Skeletal muscle tissue (tissue), 4 donors: ENCODE results near the gene CAMK2A. TPM values are rescaled to one million over a fixed set of nuclear protein-coding genes. Genes with fewer than 3 reads are reported as not detected.

Source experiments
- H3K27ac ChIP-seq: one replicate; pipeline ENCODE4 v1.7.0; 2013; ENCODE audit warnings: mild to moderate bottlenecking, low read depth, low read length, inconsistent platforms
- H3K27me3 ChIP-seq, 3 donors: one replicate each; pipeline ENCODE4 v1.7.0; 2013; ENCODE audit warnings: low read length in 3 of 3; ENCODE audit not compliant: control insufficient read depth in 3 of 3, insufficient read depth in 3 of 3
- H3K36me3 ChIP-seq, 3 donors: one replicate each; pipeline ENCODE4 v1.7.0; 2013; ENCODE audit warnings: low read length in 3 of 3; ENCODE audit not compliant: control insufficient read depth in 3 of 3, insufficient read depth in 3 of 3
- H3K4me1 ChIP-seq, 3 donors: one replicate each; pipeline ENCODE4 v1.7.0; 2013; ENCODE audit warnings: low read length in 3 of 3, mild to moderate bottlenecking in 3 of 3; ENCODE audit not compliant: control insufficient read depth in 3 of 3, insufficient read depth in 3 of 3
- H3K4me3 ChIP-seq, 3 donors: one replicate each; pipeline ENCODE4 v1.7.0; 2013; ENCODE audit warnings: low read length in 3 of 3
- H3K9ac ChIP-seq, 3 donors: one replicate each; pipeline ENCODE4 v1.7.0; 2013; ENCODE audit warnings: low read length in 3 of 3, mild to moderate bottlenecking in 3 of 3, moderate library complexity in 2 of 3, low read depth in 1 of 3
- H3K9me3 ChIP-seq, 3 donors: one replicate each; pipeline ENCODE4 v1.7.0; 2013; ENCODE audit warnings: low read length in 3 of 3; ENCODE audit not compliant: control insufficient read depth in 3 of 3
- total RNA-seq: library from RNA; depleted of rRNA; stranded (reverse); fragments of >200 nt; gene quantifications from one replicate; pipeline ENCODE4 v1.2.3, GENCODE V29; 2014
- donor health status: Osteomylitis.

The CAMK2A gene
- total RNA-seq, 1 donor from 2014 or later = 45.9 TPM

DNA sequence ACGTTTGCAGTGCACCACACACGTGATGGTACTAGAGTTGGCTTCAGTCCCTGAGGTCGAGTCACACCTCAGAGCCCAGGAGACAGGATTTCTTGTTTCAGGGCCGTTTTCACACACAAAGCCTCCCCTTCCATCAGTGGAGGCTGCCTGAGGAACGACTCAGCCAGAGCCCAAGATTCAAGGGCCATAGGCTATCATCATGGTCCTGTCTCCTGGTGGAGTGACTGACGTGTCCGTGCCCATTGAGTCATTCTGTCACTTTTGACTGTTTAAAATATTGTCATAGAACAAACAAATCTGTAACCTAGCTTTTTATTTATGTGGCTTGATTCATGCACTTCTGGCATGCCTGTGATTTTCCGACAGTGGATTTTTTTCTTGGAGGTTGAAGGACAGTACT, 28.3 kb downstream of the CAMK2A start:
- Histone ChIP-seq H3K9ac (no peak overlapping the region), H3K27me3 (no peaks in the 10 kb centered on the region)

GRCh38 chr5:150258130-150258529, 31.4 kb downstream of the CAMK2A start:
- no peak overlapping the region for H3K9ac ChIP-seq
- peaks cover 4 to 21% (median 19%) of the 10 kb centered on the region in 3 donors for H3K4me1 ChIP-seq
- no peak overlapping the region for H3K4me3 ChIP-seq
- no peak overlapping the region for H3K27ac ChIP-seq
- no peaks in the 10 kb centered on the region for H3K27me3 ChIP-seq
- H3K9me3 ChIP-seq = no peaks in the 10 kb centered on the region
- no peaks in the 10 kb centered on the region for H3K36me3 ChIP-seq

More for the DNA sequence above, 28.3 kb downstream of the CAMK2A start:
- H3K9me3 ChIP-seq = no peaks in the 10 kb centered on the region
- H3K4me1 ChIP-seq = peaks cover 14 to 23% (median 16%) of the 10 kb centered on the region in 3 donors
- H3K36me3 ChIP-seq = no peaks in the 10 kb centered on the region
- H3K27ac ChIP-seq = no peak overlapping the region
- H3K4me3 ChIP-seq = no peak overlapping the region

GRCh38 chr5:150257424-150257823, 32.1 kb downstream of the CAMK2A start:
- Histone ChIP-seq H3K36me3 (no peaks in the 10 kb centered on the region), H3K27ac (no peak overlapping the region), H3K4me1 (peaks cover 3 to 19% (median 19%) of the 10 kb centered on the region in 3 donors), H3K9me3 (no peaks in the 10 kb centered on the region), H3K27me3 (no peaks in the 10 kb centered on the region), H3K4me3 (no peak overlapping the region), H3K9ac (no peak overlapping the region)

- no peak overlapping the region for H3K4me3 ChIP-seq
- no peak overlapping the region for H3K9ac ChIP-seq
- H3K9me3 ChIP-seq = no peaks in the 10 kb centered on the region
- peaks cover 3 to 19% (median 19%) of the 10 kb centered on the region in 3 donors for H3K4me1 ChIP-seq
- no peaks in the 10 kb centered on the region for H3K27me3 ChIP-seq
- H3K36me3 ChIP-seq = no peaks in the 10 kb centered on the region
- no peak overlapping the region for H3K27ac ChIP-seq
Measured at GRCh38 chr5:150256410-150257064, 33.0 kb downstream of the CAMK2A start.

- H3K4me1 ChIP-seq = peaks cover 3 to 19% (median 19%) of the 10 kb centered on the region in 3 donors
- no peaks in the 10 kb centered on the region for H3K27me3 ChIP-seq
- H3K9ac ChIP-seq = no peak overlapping the region
- no peak overlapping the region for H3K27ac ChIP-seq
- H3K9me3 ChIP-seq = no peaks in the 10 kb centered on the region
- no peaks in the 10 kb centered on the region for H3K36me3 ChIP-seq
- H3K4me3 ChIP-seq = no peak overlapping the region
Measured at GRCh38 chr5:150255659-150256409, 33.7 kb downstream of the CAMK2A start.

DNA sequence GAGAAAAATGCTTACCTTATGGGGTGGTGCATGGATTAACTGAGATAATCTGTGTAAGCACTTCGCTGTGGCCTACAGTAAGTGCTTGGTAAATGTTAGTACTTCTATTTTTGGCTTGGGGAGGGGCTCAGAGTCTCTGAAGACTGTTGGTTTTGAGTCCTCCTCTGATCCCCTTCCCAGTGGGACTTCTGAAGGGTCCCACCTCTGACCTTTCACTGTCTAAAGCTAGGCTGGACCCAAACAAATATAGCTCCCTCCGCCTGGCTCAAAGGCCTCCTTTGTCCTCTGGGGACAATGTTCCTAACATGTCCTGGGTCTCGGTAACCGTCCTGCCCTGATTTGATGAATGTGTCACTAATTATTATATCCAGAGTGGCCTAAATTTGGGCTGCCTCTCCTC, 34.8 kb downstream of the CAMK2A start:
- Histone ChIP-seq H3K36me3 (no peaks in the 10 kb centered on the region), H3K9me3 (no peaks in the 10 kb centered on the region), H3K27ac (no peak overlapping the region), H3K4me3 (no peak overlapping the region), H3K27me3 (no peaks in the 10 kb centered on the region), H3K4me1 (peaks cover 3 to 19% (median 19%) of the 10 kb centered on the region in 3 donors), H3K9ac (peak overlapping the region in 1 of 3 donors; percentile 40)

DNA sequence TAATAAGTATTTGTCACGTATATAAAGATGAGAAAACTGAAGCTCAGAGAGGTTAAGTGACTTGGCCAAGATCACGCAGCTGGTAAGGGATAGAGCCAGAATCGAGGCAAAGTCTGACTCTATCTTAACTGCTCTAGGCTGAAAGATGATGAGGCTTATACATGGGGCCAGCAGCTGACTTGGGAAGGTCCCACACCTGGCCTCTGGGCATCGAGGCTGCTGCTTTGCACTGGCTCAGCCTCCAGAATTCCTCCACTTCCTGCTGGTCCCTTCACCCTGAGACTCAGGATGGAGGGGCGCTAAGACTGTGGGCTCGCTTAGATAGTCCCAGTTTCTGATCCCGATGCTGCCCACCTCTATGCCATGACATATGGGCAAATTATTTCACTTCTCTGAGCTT, 35.2 kb downstream of the CAMK2A start:
- Histone ChIP-seq H3K4me3 (no peak overlapping the region), H3K9me3 (no peaks in the 10 kb centered on the region), H3K27me3 (no peaks in the 10 kb centered on the region), H3K36me3 (no peaks in the 10 kb centered on the region), H3K9ac (peak overlapping the region in 1 of 3 donors; percentile 40), H3K27ac (no peak overlapping the region), H3K4me1 (peaks cover 3 to 19% (median 19%) of the 10 kb centered on the region in 3 donors)

DNA sequence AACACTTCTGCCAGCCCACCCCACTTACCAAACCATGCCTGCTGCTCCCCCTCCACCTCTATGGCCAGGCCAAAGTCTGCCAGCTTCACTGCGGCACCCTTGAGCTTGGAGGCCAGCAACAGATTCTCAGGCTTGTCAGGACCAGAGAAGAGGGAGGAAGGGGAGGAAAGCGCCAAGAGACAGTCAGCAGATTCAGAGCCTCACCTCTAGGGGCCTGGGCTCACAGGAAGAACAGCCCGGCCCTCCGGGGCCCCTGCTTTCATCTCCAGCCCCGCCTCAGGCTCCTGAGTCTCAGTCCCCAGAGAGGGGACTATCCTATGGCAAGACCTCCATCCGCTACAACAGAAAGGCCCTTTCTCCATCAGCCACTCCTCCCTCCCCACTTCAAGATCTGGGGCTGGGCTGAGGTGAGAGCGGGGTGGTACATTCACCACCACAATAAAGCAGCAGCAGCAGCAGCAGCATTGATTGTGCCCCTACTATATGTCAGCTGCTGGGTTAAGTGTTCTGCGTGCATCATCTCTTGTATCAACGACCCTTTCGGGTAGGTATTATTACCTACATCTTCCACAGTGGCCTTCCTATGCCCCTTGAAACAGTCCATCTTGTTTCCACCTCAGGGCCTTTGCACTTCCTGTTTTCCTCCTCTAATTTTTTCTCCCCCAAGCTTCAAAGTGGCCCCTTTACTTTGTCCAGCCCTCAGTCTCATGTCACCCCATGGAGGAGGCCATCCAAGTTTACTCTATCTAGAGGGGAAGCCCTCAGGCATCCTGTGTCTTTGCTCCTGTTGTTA, 36.0 kb downstream of the CAMK2A start:
- H3K4me1 ChIP-seq = peaks cover 3 to 22% (median 19%) of the 10 kb centered on the region in 3 donors
- H3K4me3 ChIP-seq = no peak overlapping the region
- no peaks in the 10 kb centered on the region for H3K27me3 ChIP-seq
- H3K9ac ChIP-seq = no peak overlapping the region
- H3K27ac ChIP-seq = no peak overlapping the region
- H3K36me3 ChIP-seq = no peaks in the 10 kb centered on the region
- no peaks in the 10 kb centered on the region for H3K9me3 ChIP-seq

DNA sequence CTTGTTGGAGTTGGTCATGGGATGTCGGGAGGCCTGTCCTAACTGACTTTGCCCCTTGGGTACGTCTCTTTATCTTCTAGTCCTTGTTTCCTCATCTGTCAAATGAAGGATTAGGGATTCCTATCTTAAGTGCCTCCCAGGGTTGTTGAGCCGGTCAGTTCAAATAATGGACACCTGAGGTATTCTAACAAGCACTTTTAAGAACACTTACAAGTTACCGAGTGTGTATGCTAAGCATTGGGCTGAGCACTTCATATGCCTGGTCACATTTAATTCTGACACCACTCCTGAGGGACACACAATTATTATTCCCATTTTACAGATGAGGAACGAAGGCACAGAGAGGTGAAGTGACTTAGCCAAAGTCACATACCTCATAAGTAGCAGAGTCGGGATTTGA, 37.1 kb downstream of the CAMK2A start:
- no peak overlapping the region for H3K27ac ChIP-seq
- peaks cover 9 to 27% (median 24%) of the 10 kb centered on the region in 3 donors for H3K4me1 ChIP-seq
- H3K27me3 ChIP-seq = no peaks in the 10 kb centered on the region
- no peak overlapping the region for H3K9ac ChIP-seq
- no peaks in the 10 kb centered on the region for H3K9me3 ChIP-seq
- H3K4me3 ChIP-seq = no peak overlapping the region
- no peaks in the 10 kb centered on the region for H3K36me3 ChIP-seq
